MM.1S (cell line): ENCODE results near the gene PPP3R2.
"Not testable (repeated sequence)": the region's sequence is repeated elsewhere in the genome, so short reads cannot be mapped to it uniquely, and the experiment has no call there.

Source experiments
- DNase-seq: peaks from one replicate; pipeline ENCODE4 v3.0.0-alpha.2; 2015
- H2AFZ ChIP-seq: fragments of 300-600 bp; sonication (generic); 2 replicates; pipeline ENCODE4 v1.6.0; 2016; ENCODE audit warnings: antibody characterized with exemption, low read length
- H3F3A ChIP-seq: fragments of 300-600 bp; sonication (generic); 2 replicates; pipeline ENCODE4 v1.6.1; 2016; ENCODE audit warnings: mild to moderate bottlenecking, antibody characterized with exemption, low read length, moderate library complexity, mixed read lengths; ENCODE audit not compliant: insufficient read depth
- H3K27ac ChIP-seq: fragments of 300-600 bp; sonication (generic); 2 replicates; pipeline ENCODE4 v1.5.1; 2016; ENCODE audit warnings: mild to moderate bottlenecking, low read length
- H3K27me3 ChIP-seq: fragments of 300-600 bp; sonication (generic); replicated peaks from 2 replicates; pipeline ENCODE4 v1.6.0; 2016; ENCODE audit warnings: low read length; ENCODE audit not compliant: insufficient read depth
- H3K36me3 ChIP-seq: fragments of 300-600 bp; sonication (generic); replicated peaks from 2 replicates; pipeline ENCODE4 v1.6.1; 2016; ENCODE audit warnings: mild to moderate bottlenecking, low read length, mixed read lengths; ENCODE audit not compliant: insufficient read depth
- H3K4me1 ChIP-seq: fragments of 300-600 bp; sonication (generic); 2 replicates; pipeline ENCODE4 v1.6.1; 2016; ENCODE audit warnings: low read length, mixed read lengths
- H3K4me2 ChIP-seq: fragments of 300-600 bp; sonication (generic); 2 replicates; pipeline ENCODE4 v1.6.0; 2016; ENCODE audit warnings: low read depth, low read length
- H3K4me3 ChIP-seq: fragments of 300-600 bp; sonication (generic); 2 replicates; pipeline ENCODE4 v1.5.1; 2016; ENCODE audit warnings: low read length, mixed read lengths
- H3K79me2 ChIP-seq: fragments of 300-600 bp; sonication (generic); 2 replicates; pipeline ENCODE4 v1.6.1; 2016; ENCODE audit warnings: mixed run types, low read length, mixed read lengths
- H3K9ac ChIP-seq: fragments of 300-600 bp; sonication (generic); 2 replicates; pipeline ENCODE4 v1.6.1; 2016; ENCODE audit warnings: low read length, mixed read lengths
- H3K9me2 ChIP-seq: fragments of 300-600 bp; sonication (generic); replicated peaks from 2 replicates; pipeline ENCODE4 v1.6.1; 2016; ENCODE audit warnings: mild to moderate bottlenecking, low read length, mixed read lengths; ENCODE audit not compliant: insufficient read depth
- H3K9me3 ChIP-seq: fragments of 300-600 bp; sonication (generic); replicated peaks from 2 replicates; pipeline ENCODE4 v1.6.1; 2016; ENCODE audit warnings: mild to moderate bottlenecking, low read length, mixed read lengths; ENCODE audit not compliant: insufficient read depth
- H4K20me1 ChIP-seq: fragments of 300-600 bp; sonication (generic); 2 replicates; pipeline ENCODE4 v1.6.1; 2016; ENCODE audit warnings: mild to moderate bottlenecking, low read length, moderate library complexity, mixed read lengths; ENCODE audit not compliant: insufficient read depth
- CTCF ChIP-seq: fragments of 300-600 bp; sonication (generic); IDR thresholded peaks from 2 replicates; pipeline ENCODE4 v1.5.1; 2016; ENCODE audit warnings: antibody characterized with exemption, low read length, mixed read lengths
- EZH2 ChIP-seq: fragments of 300-600 bp; sonication (generic); optimal IDR thresholded peaks from 2 replicates; pipeline ENCODE3; 2017; ENCODE audit warnings: low read depth, mild to moderate bottlenecking, antibody characterized with exemption, low read length, mixed read lengths
- EZH2phosphoT487 ChIP-seq: fragments of 300-600 bp; sonication (generic); IDR thresholded peaks from 2 replicates; pipeline ENCODE4 v1.6.1; 2018; ENCODE audit warnings: antibody characterized with exemption, low read length

Gene PPP3R2

GRCh38 chr9:101592788-101593187 is 2.0 kb downstream of the PPP3R2 start:
- H3K9me3 ChIP-seq: no peaks in the 10 kb centered on the region
- no peaks in the 10 kb centered on the region for H3K36me3 ChIP-seq
- H3K79me2 ChIP-seq: no peaks in the 10 kb centered on the region
- DNase-seq: no peak
- H2AFZ ChIP-seq: no peak overlapping the region
- H3K27me3 ChIP-seq: no peaks in the 10 kb centered on the region
- H3K9me2 ChIP-seq: no peaks in the 10 kb centered on the region
- TF ChIP-seq EZH2 (no peak), CTCF (no peak), EZH2phosphoT487 (no peak)
- H3K27ac ChIP-seq: no peak overlapping the region
- no peak overlapping the region for H3K4me2 ChIP-seq
- no peak overlapping the region for H3K4me3 ChIP-seq
- no peaks in the 10 kb centered on the region for H3K4me1 ChIP-seq
- no peak overlapping the region for H3K9ac ChIP-seq
- H3F3A ChIP-seq: no peaks in the 10 kb centered on the region
- no peaks in the 10 kb centered on the region for H4K20me1 ChIP-seq

GRCh38 chr9:101591787-101592446 is 2.9 kb downstream of the PPP3R2 start:
- Histone ChIP-seq H3K4me3 (no peak overlapping the region), H3K36me3 (no peaks in the 10 kb centered on the region), H3K4me2 (no peak overlapping the region), H3K4me1 (no peaks in the 10 kb centered on the region), H4K20me1 (no peaks in the 10 kb centered on the region), H3K9me3 (no peaks in the 10 kb centered on the region), H3K27ac (no peak overlapping the region), H3F3A (no peaks in the 10 kb centered on the region), H3K79me2 (no peaks in the 10 kb centered on the region), H3K9ac (no peak overlapping the region), H3K9me2 (no peaks in the 10 kb centered on the region), H3K27me3 (no peaks in the 10 kb centered on the region), H2AFZ (no peak overlapping the region)
- no peak for DNase-seq
- TF ChIP-seq EZH2 (no peak), CTCF (no peak), EZH2phosphoT487 (no peak)

- Histone ChIP-seq H3K4me3 (no peak overlapping the region), H2AFZ (no peak overlapping the region), H3K27ac (no peak overlapping the region), H3K4me1 (no peaks in the 10 kb centered on the region), H3K9me2 (no peaks in the 10 kb centered on the region), H3F3A (no peaks in the 10 kb centered on the region), H3K4me2 (no peak overlapping the region), H3K9me3 (no peaks in the 10 kb centered on the region), H3K79me2 (no peaks in the 10 kb centered on the region), H3K27me3 (no peaks in the 10 kb centered on the region), H4K20me1 (no peaks in the 10 kb centered on the region), H3K36me3 (no peaks in the 10 kb centered on the region), H3K9ac (no peak overlapping the region)
- TF ChIP-seq EZH2phosphoT487 (no peak), CTCF (no peak), EZH2 (no peak)
- DNase-seq: no peak
Observed at GRCh38 chr9:101590901-101591300, 3.9 kb downstream of the PPP3R2 start.

DNA sequence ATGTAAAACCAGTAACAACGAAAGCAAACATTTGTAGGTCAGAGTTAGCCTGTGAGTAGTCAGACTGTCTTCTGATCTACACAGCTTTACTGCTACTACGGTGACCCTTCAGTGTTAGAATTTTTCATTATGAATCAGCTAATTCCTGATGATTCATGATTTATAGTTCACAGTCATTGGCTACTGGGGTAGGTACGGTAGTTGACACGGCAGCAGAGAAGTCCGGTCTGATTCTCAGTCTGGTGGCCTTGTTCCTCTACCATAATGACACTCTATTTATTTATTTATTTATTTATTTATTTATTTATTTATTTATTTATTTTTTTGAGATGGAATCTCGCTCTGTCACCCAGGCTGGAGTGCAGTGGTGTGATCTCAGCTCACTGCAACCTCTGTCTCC is 4.7 kb downstream of the PPP3R2 start:
- not testable (repeated sequence) for H4K20me1 ChIP-seq, H3K9me2 ChIP-seq, H3K9me3 ChIP-seq, DNase-seq, H3K9ac ChIP-seq, H3K4me1 ChIP-seq, H3K4me3 ChIP-seq, H3K36me3 ChIP-seq, H3F3A ChIP-seq, H2AFZ ChIP-seq, H3K27me3 ChIP-seq, H3K4me2 ChIP-seq, H3K79me2 ChIP-seq, H3K27ac ChIP-seq
